Stimulated activated CD4-positive, alpha-beta T cell treated with anti-CD3 and anti-CD28 coated beads, Interleukin-15, amount 100 ng/mL, for 48 hours (primary cell): ENCODE results near the gene MPDU1.
A peak's percentile ranks its signal among the peaks of the same experiment; 100 is the strongest.

Experiments
- DNase-seq, 2 donors: peaks; one replicate each; pipeline ENCODE4 v3.0.0-alpha.2; 2020; ENCODE audit warnings: low read depth in 2 of 2

MPDU1 gene

DNA sequence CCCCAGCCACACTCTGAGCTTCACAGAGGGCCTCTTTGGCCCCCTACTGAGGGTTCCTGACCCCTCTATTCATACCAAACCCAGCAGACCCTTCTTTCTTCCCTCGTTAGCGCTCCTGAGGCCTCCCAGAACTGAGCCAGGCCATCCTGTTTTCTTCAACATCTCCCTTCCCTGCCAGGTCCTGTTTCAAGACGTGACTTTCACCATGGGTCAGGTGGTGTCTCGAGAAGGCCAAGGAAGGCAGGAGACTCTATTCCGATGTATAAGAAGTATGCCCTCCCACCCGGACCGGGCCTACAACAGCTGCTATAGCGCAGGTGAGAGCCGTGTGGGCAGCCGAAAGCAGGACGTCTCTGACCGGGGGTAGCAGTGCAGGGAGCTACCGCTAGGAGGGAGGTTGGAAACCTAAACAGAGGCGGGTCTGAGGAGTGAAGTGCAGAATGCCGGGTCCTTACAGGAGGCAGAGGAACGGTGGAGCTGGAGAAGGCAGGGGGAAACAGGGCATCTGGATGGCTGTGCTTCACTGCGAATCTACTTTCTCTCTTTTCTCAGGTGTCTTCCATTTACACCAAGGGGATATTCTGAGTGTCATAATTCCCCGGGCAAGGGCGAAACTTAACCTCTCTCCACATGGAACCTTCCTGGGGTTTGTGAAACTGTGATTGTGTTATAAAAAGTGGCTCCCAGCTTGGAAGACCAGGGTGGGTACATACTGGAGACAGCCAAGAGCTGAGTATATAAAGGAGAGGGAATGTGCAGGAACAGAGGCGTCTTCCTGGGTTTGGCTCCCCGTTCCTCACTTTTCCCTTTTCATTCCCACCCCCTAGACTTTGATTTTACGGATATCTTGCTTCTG lies 23.3 kb upstream of the MPDU1 start:
- peak in 1 of 2 donors; percentile 51 for DNase-seq

DNA sequence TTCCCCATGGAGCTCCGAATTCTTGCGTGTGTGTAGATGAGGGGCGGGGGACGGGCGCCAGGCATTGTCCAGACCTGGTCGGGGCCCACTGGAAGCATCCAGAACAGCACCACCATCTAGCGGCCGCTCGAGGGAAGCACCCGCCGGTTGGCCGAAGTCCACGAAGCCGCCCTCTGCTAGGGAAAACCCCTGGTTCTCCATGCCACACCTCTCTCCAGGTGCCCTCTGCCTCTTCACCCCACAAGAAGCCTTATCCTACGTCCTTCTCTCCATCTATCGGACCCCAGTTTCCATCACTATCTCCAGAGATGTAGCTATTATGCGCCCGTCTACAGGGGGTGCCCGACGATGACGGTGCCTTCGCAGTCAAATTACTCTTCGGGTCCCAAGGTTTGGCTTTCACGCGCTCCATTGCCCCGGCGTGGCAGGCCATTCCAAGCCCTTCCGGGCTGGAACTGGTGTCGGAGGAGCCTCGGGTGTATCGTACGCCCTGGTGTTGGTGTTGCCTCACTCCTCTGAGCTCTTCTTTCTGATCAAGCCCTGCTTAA lies 22.6 kb upstream of the MPDU1 start:
- DNase-seq: peak; percentile 77 to 81

DNA sequence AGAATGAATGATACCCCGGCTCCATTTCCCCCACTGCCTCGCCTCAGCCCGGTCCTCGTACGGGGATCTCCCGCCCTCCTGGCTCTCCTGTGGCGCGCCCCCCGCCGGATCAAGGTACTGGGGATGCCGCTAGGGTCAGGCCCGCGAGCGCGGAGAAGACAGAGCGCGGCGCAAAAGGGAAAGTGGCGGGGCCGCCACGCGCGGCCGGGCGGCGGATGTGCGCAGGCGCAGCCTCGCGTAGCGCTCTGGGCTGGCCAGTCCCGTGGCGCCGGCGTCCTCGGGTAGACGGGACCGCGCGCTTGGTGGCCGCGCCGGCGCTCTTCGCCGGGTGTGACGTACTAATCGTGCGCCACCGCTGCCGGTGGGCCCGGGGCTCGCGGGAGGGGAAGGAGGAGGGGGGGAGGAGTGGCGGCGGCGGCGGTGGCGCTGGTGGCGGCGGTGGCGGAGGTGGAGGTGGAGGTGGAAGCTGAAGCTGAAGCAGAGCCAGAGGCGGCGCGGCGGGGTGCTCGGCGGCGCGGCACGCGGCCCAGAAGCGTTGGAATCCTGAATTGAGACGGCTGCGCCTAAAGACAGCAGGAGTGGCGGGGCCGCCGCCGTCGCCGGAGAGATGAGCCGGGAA lies 22.0 kb upstream of the MPDU1 start, which contains the start of gene SENP3:
TSS of gene SENP3 (plus strand) at position 331 of the 619 bp plus-strand sequence. CDS start 1,158 bp downstream, outside the sequence.
- DNase-seq: peak; percentile 83 to 87

DNA sequence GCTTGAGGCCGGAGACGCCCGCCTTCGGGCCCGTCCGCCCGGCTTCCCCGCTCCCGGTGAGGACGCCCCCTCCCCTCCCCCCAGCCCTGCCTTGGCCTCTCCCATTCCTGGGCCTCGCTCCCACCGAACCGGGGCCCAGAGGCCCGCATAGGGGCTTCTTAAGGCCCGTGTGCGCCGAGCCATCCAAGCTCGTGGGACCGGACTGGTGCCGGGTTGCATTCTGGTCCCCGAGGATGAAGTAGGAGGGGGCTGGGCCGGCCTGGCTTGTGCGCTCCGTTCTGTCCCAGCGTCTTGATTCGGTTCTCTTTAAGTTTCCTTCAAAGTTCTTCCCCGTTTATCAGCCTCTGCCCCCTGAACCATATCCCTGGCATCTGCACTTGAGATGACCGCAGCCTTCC lies 21.4 kb upstream of the MPDU1 start:
- DNase-seq: no peak

DNA sequence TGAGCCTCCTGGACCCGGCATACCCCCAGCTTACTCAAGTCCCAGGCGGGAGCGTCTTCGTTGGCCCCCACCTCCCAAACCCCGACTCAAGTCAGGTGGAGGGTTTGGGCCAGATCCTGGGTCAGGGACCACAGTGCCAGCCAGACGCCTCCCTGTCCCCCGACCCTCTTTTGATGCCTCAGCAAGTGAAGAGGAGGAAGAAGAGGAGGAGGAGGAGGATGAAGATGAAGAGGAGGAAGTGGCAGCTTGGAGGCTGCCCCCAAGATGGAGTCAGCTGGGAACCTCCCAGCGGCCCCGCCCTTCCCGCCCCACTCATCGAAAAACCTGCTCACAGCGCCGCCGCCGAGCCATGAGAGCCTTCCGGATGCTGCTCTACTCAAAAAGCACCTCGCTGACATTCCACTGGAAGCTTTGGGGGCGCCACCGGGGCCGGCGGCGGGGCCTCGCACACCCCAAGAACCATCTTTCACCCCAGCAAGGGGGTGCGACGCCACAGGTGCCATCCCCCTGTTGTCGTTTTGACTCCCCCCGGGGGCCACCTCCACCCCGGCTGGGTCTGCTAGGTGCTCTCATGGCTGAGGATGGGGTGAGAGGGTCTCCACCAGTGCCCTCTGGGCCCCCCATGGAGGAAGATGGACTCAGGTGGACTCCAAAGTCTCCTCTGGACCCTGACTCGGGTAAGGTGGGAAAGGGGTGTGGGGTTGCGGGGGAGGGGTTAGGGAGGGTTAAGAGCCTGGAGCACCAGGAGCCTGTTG lies 20.4 kb upstream of the MPDU1 start:
- no peak for DNase-seq

DNA sequence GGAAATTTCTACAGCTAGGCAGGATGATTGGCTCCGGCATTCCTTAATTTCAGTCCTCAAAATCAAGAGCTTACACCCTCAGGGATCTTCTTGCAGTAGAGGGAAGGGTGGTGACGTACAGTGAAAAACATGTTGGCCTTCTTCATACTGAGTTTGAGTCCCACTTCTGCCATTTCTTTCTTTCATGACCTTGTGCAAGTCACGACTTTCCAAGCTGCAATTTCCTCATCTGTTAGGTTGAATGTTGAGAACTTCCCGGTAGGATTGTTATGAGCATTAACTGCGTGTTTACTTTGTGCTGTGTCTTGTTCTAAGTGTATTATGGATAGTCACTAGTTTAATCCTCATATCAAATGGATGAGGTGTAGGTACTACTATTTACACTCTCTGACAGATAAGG lies 14.1 kb upstream of the MPDU1 start:
- DNase-seq: no peak

DNA sequence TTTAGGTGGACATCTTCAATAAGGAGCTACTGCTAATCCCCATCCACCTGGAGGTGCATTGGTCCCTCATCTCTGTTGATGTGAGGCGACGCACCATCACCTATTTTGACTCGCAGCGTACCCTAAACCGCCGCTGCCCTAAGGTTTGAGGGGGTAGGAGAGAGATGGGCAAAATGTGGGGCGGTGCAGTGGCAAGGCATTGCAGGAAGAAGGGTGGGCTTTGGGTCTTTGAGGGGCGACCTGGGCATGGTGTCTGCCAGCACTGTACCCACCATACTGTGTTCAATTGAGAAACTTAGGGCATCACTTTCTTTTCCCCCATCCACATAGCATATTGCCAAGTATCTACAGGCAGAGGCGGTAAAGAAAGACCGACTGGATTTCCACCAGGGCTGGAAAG lies 13.3 kb upstream of the MPDU1 start:
- DNase-seq: no peak

DNA sequence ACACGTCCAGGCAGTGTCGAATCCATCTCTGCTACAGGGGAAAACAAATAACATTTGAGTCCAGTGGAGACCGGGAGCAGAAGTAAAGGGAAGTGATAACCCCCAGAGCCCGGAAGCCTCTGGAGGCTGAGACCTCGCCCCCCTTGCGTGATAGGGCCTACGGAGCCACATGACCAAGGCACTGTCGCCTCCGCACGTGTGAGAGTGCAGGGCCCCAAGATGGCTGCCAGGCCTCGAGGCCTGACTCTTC lies 11.4 kb upstream of the MPDU1 start:
- peak in 1 of 2 donors; percentile 99 for DNase-seq

DNA sequence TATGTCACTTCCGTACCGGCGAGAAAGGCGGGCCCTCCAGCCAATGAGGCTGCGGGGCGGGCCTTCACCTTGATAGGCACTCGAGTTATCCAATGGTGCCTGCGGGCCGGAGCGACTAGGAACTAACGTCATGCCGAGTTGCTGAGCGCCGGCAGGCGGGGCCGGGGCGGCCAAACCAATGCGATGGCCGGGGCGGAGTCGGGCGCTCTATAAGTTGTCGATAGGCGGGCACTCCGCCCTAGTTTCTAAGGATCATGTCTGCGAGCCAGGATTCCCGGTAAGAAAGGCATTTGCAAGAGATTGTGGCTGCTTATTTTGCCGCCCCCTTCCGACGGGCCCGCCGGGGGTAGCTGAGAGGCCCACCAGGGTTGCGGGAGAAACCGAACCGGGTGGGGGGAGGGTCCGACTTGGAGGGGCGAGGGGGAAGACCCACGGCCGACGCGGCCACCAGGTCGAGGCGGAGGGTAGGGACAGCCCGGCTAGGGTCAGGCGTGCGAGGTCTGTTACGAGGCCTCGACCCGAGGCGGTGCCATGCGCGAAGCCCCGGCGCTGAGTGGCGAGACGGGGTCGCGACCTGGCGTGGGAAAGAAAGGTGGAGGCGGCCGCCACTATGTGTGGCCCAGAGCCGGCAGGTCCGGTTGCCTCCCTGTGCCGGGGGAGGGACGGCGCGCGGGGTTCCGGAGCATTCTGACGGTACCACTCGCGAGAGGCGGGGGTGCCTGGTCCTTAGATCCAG lies 10.9 kb upstream of the MPDU1 start:
- DNase-seq: peak in 1 of 2 donors; percentile 100

DNA sequence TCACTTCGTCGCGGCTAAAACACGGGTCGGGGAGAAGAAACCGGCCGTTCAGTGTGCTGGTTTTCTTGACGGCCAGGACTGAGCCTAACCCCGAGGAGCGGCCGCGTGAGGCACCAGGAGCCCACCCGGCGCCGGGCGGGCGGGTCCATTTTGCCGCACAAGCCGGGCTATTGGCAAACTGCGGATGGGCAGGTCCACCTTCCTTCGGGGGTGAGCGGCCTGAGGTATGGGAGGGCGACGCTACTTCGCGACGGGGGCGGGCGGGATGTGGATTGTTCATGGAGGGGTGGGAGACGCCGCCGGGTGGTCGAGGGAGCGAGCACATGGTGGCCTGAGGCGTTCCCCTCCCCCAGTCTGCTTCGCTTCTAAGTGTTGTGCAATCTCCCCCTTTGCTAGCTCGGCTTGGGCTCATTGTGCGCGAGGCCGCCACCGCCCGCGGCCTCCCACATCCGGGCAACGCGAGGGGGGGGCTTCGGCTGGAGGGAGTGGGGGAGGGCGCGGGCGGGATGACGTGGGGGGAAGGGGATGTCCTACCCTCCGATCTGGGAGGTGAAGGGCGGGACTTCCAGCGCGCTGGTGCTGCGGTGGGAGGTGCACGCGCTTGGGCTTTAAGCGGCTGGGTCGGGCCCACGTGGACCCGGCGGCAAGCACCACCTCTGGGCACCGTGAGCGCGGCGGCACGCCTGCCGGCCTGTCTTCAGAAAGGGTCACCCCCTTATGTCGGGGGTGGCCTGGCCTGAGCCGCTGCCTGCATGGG lies 10.2 kb upstream of the MPDU1 start:
- DNase-seq: peak; percentile 85 to 86

DNA sequence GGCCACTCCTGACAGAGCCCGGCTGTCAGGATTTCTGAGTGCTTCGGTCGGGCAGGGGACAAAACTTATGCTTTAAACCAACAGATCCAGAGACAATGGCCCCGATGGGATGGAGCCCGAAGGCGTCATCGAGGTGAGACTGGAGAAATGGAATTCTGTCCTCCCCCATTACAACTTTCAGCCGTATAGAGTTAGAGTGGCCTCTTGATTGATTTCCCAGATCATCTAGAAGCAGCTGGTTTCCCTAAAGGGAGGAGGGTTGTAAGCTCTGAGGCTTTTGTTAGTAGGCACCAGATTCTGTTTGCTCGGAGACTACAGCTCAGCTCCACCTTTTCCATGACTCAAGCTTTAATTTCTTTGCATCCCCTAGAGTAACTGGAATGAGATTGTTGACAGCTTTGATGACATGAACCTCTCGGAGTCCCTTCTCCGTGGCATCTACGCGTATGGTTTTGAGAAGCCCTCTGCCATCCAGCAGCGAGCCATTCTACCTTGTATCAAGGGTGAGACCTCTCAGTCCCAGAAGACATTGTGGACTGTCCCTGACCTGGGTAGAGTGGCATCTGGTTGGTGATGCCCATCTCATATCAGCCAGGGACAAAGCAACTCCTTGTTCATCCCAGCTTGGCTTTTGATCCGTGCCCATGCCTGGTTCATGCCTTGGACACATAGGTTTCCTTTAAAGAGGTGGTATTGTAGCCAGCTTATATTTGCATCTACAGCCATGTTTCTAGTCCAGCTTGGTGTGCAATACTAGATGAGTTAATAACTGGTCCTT lies 9.3 kb upstream of the MPDU1 start:
- DNase-seq: no peak

DNA sequence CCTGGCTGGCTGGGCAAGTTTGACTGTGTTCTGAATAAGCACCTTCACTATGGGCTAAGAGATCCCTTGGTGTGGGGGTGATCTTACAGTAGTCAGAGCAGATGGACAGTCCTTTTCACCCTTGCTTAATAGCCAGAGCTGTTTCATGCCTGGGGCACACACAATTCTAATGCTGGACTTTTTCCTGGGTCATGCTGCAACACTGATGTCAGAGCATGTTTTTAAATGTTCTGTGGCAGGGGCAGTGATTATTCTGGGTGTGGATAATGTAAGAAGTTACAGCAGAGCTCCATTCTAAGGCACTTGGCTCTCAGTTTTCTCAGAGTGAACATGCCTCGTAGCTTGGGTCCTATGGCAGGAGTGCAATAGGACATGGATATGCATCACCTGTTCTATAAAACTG lies 8.2 kb upstream of the MPDU1 start:
- DNase-seq: no peak

DNA sequence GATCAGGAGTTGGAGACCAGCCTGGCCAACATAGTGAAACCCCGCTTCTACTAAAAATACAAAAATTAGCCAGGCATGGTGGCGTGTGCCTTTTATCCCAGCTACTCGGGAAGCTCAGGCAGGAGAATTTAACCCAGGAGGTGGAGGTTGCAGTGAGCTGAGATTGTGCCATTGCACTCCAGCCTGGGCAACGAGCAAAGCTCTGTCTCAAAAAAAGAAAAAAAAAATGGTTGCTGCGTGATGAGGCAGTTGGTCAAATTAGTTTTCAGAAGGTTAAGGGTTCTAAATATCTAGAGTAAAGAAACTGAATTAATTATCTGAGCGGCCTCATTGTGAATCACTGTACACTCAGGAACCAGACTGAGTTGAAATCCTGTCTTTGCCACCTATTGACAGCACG lies 7.7 kb upstream of the MPDU1 start:
- no peak for DNase-seq

DNA sequence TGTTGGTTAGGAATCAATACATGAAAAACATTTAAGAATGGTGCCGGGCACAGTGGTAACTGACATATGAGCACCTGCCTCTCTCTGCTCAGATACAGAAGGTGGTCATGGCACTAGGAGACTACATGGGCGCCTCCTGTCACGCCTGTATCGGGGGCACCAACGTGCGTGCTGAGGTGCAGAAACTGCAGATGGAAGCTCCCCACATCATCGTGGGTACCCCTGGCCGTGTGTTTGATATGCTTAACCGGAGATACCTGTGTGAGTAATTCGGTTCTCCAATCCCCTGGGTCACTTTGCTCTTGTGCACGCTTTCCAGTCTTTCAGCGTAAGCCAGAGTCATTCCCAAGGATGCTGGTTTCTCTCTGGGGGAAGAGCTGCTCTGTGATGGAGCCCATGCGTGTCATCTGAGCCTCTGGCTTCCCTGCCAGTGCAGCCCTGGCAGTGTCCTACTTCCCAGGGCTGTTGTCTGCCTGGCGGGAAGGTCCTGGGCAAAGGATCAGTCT lies 7.2 kb upstream of the MPDU1 start:
- DNase-seq: no peak

DNA sequence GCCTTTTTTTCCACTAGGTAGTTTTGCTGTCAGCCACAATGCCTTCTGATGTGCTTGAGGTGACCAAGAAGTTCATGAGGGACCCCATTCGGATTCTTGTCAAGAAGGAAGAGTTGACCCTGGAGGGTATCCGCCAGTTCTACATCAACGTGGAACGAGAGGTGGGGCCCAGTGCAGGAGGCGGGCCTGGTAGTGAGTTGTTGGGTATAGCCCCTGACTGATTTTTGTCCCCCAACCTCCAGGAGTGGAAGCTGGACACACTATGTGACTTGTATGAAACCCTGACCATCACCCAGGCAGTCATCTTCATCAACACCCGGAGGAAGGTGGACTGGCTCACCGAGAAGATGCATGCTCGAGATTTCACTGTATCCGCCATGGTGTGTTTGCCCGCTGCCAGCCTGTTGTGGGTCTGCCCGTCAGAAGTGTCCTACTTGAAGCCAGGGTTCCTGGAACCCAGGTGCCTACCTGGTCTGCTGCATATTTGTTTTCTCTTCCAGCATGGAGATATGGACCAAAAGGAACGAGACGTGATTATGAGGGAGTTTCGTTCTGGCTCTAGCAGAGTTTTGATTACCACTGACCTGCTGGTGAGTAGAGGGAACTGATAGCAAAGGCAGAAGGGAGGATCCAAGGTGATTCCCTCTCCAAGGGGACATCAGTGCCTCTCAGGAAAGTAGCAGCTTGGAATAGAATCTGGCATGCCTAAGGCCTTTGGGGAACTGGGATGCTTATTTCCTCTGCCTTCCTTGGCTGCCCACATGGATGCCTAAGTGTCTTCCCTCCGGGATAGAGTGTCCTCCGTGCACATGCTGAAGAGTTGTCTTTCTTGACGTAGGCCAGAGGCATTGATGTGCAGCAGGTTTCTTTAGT lies 6.1 kb upstream of the MPDU1 start:
- no peak for DNase-seq

DNA sequence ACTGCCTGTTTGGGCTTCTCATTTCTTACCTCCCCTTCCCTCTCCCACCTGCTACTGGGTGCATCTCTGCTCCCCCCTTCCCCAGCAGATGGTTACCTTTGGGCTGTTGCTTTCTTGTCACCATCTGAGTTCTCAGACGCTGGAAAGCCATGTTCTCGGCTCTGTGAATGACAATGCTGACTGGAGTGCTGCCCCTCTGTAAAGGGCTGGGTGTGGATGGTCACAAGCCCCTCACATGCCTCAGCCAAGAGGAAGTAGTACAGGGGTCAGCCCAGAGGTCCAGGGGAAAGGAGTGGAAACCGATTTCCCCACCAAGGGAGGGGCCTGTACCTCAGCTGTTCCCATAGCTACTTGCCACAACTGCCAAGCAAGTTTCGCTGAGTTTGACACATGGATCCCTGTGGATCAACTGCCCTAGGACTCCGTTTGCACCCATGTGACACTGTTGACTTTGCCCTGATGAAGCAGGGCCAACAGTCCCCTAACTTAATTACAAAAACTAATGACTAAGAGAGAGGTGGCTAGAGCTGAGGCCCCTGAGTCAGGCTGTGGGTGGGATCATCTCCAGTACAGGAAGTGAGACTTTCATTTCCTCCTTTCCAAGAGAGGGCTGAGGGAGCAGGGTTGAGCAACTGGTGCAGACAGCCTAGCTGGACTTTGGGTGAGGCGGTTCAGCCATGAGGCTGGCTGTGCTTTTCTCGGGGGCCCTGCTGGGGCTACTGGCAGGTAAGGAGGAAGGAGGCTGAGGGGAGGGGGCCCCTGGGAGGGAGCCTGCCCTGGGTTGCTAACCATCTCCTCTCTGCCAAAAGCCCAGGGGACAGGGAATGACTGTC lies 4.4 kb upstream of the MPDU1 start, which contains the start of gene CD68:
TSS of gene CD68 (plus strand) at position 638 of the 833 bp plus-strand sequence. CDS start at position 678, 40 bp downstream.
- peak; percentile 67 to 74 for DNase-seq

DNA sequence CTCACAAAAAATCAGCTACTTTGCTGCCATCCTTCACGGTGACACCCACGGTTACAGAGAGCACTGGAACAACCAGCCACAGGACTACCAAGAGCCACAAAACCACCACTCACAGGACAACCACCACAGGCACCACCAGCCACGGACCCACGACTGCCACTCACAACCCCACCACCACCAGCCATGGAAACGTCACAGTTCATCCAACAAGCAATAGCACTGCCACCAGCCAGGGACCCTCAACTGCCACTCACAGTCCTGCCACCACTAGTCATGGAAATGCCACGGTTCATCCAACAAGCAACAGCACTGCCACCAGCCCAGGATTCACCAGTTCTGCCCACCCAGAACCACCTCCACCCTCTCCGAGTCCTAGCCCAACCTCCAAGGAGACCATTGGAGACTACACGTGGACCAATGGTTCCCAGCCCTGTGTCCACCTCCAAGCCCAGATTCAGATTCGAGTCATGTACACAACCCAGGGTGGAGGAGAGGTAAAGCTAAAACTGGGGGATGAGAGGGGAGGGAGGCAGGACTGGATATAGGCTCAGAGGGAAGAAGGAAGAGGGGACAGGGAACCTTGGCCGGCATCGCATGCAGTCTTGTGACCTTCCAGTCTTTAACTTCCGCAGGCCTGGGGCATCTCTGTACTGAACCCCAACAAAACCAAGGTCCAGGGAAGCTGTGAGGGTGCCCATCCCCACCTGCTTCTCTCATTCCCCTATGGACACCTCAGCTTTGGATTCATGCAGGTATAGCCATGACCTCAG lies 3.6 kb upstream of the MPDU1 start:
- no peak for DNase-seq
